Hematopoietic multipotent progenitor cell treated with erythropoietin and hydrocortisone succinate and interleukin-3 and kit ligand, for 17 days (in vitro differentiated cells): ENCODE results near the gene MAPK7.
A peak's percentile ranks its signal among the peaks of the same experiment; 100 is the strongest.

ENCODE experiments used
- DNase-seq: peaks from one replicate; pipeline ENCODE4 v3.0.0-alpha.2; 2015; ENCODE audit warnings: low spot score

Gene MAPK7

DNA sequence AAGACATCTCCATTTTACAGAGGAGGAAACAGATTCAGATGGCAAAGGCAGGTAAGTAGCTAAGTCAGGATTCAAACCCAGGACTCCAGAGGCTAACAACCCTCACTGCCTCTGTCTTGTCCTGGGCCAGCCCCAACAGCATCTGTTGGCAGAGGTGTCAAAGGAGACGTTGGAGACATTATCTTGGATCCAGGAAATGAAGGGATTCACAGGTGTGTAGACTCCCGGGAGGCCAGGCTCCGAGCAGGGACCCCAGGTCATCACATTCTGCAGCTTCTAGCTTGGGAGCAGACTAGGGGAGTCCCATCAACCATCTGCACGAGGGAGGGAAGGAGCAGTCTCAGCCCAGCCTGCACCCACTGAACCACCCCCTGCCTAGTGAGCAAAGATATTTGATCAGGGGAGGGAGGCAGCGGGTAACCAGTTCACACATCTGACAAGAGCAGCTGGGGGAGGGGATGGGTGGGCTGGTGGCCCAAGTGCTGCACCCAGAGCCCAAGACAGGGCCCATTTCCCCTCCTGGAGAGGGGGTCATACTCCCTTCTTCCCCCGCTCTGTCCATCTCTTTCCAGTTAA, 14.8 kb upstream of the MAPK7 start:
- DNase-seq: no peak

DNA sequence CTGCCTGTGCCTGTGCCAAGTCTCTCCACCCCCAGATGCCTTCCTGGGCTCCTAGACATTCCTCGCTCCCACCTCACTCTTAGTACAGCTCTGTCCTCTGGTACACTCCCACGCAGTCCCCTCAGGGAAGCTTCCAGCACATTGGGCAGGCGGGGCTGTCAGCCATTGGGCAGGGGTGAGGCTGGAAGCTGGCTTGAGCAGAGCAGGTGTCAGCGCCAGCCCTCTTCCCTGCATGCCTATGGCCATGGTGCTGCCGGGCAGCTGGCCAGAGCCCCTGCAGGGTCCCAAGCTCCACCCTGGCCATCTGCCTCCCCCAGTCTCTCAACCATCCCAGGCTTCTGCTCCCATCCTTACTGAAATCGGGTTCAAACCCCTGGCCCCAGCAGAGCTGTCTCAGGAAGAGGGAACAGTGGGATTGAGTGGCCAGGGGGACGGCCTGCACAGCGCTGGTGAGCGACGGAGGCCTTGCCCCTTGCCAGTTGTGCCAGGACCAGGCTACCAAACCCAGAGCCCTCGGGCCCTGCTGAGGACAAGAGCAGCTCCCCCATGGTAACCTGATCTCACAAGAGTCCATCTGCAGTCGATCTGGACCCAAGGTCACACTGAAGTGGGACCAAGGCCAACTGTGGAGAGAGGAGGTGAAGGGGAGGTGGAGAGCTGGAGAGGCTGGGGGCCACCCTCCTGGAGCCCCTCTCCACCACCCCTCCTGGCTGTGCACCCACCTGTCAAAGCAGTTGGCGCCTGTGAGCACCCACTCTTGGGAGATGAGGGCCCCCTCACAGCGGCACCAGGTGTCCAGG, 13.4 kb upstream of the MAPK7 start:
- DNase-seq: no peak

DNA sequence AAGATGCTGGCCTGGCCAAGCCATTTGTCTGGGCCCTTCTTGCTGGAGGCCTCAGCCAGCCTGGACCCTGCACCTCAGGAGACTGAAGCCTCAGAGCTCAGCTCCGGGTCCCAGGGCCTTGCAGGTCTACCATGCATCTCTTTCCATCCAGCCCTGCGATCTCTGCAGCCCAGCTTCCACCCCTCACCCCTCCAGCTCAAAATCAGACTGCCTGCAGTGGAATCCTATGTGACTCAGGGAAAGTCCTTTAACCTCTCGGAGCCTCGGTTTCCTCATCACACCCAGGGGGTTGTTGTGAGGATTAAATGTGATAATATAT, 12.8 kb upstream of the MAPK7 start:
- no peak for DNase-seq

- no peak for DNase-seq
Measured at GRCh38 chr17:19365833-19366636, 12.3 kb upstream of the MAPK7 start.

DNA sequence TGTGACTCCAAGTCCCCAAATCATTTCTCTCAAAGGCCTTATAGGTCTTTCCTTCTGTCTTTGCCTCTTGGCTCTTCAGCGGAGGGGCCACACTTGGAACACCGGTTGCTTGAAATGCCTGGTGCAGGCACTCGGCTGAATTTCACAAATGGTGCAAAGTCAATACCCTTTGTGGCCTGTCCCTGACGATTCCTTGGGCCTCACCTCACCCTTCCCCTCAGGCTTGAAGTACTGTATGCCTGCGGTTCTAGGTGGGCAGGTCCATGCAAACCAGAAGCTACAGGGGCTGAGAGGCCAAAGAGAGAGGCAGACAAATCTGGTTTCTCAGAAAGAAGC, 11.7 kb upstream of the MAPK7 start:
- DNase-seq: no peak

DNA sequence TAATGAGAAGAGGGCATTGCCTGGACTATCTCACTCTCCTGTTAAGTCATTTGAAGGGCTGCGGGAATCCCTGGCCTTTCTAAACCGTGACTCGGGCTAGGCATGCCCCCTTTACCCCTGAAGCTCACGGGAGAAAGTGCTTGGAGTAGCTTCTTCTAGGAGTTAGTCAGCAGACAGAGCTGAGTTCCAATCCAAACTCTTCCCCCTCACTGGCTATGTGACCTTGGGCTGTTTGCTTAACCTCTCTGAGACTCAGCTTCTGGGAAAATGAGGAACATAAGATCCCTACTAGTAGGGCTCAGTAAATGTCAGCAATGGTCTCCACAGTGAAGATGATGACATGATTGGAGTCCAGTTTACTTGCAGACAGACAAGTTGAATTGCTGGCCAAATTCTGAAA, 10.1 kb upstream of the MAPK7 start:
- DNase-seq: no peak

DNA sequence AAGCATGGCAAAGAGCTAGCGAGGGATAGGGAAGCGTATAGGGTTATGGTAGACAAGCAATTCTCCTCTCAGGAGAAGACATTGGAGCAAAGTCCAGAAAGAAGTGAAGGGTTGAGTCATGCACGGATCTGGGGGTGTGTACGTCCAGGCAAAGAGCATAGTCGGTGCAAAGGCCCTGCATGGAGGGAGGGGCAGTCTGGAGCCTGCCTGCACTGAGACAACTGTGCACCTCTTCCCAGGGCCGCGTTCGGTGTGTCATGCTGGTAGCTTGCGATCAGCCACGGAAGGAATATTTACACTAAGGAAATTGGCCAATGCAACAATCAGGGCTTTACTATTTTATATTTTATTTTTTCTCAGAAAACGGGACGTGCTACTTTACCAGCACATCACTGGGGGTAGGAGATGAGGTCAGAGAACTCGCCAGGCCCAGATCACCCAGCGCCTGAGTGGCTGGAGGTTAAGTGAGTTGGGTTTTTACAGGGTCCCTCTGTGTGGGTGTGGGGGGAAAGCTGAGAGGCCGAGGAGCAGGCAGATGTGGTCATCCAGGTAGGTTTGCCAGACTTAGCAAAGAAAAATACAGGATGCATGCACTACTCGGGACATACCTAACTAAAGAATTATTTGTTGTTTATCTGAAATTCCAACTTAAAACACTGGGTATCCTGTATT, 9.1 kb upstream of the MAPK7 start:
- no peak for DNase-seq

DNA sequence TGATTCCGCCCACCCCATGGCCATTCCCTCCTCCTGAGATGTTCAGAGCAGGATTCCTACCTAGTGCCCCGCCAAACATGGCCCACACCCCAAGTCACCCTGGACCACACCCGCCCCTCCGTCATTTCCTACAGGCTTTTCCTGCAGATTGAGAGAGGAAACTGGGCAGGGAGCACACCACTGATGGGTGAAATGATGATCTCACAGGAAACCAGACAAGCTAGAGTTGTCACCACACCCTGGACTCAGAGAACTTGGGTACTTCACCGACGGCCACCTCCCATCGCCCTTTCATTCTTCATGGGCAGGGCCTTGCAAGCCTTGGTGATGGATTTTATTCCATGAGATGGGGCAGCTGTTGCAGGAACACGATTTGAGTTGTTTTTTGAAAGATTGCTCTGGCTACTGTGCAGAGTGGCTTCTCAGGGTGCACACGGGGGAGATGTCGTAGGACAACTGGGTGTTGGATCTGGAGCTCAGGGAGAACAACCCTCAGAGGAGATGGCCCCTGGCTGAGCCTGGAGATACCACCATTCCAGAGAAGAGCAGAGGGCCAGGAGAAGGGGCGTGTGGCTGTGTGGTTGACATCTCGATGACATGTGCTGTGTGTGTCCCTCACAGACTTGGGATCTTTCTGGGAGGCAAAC, 8.3 kb upstream of the MAPK7 start:
- DNase-seq: no peak

GRCh38 chr17:19370493-19370960, 7.8 kb upstream of the MAPK7 start:
- DNase-seq: no peak

DNA sequence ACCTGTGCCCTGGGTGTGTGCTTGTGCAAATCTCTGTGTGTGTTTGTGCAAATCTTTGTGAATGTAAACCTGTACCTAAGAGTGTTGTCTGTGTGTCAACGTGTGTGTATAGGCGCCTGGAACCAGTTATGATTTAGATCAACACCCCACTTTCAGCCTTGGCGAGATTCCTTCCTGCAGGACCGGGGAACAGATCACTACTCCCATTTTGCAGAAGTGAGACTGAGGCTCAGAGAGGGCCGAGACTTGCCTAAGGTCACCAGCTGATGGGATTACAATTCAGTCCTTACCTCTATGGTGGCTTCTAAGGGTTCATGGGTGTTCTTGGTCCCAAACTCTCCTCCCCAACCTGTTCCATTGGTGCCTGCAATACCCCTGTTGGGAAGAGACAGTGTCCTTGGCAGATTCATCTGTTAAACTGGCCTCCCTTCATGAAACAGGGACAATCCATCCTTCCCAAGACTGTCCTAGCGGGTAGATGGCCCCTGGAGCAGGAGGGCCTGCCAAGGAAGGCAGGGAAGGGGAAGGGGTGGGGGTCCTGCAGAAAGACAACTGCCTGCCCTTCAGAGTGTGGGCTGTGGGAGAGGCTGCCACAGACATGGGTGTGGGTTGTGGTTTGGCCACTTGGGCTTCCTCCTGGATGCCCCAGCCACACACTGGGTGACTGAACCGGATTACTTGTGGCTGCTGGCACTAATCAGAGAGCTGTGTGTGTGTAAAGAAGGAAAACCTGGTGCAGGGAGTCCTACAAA, 6.9 kb upstream of the MAPK7 start:
- no peak for DNase-seq

DNA sequence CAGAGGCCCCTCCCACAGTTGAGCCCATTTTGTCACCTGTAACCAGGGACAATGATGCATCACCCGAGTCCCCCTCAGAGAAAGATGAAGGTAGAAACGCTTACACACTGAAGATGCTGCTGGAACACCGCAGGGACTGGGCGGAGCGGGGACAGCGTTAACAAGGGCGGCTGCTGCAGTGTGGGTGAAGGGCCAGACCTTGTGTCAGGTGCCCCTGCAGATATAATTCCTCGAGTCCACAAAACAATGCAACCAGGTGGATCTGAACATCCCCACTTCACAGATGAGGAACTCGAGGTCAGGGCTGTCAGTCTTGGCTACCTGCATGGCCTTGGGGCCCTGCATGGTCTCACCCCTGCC, 6.3 kb upstream of the MAPK7 start:
- DNase-seq: no peak

GRCh38 chr17:19372439-19372838, 5.9 kb upstream of the MAPK7 start:
- DNase-seq: no peak

DNA sequence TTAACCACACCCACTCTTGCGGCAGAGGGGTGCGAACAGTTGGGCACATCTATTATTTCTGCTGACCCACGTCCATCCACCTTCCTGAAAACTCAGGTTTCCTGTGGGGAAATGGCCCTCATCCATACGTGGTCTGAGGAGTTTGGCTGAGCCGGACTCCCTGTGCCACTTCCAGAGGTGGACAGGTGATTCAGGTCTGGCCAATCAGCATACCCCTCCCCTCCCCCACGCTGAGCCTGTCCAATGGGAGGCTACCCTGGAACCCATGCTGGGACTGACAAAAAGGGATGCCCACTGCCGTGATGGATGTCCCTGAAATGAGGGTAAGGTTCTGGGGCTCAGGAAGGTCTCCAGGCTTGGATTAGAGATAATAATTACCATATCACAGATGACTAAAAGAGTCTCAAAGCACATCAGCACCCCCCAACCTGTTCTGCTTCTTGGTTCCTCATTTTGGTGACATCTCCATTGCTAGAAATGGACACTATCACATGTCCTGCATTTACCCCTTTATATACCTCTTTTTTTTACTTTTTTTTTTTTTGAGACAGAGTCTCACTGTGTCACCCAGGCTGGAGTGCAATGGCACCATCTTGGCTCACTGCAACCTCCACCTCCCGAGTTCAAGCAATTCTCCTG, 5.3 kb upstream of the MAPK7 start:
- DNase-seq: no peak

DNA sequence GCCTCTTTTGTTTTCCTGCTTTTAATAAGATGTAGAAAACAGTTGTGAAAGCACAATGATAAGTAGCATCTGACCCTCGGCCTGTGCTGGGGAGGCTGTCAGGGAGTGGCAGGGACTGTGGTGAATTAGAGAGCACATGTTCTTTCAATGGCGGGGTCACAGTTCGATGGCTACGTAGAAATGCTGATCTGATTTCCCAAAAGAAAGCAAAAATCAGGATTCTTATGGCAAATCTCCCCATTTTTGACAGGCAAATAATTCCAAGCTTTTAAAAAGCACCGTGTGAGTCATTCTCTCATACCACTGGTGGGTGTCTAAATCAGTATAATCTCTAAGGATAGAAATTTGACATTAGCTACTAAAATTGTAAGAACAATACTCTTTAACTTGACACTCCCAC, 4.2 kb upstream of the MAPK7 start:
- DNase-seq: no peak

GRCh38 chr17:19375732-19376131, 2.6 kb upstream of the MAPK7 start:
- DNase-seq: no peak

DNA sequence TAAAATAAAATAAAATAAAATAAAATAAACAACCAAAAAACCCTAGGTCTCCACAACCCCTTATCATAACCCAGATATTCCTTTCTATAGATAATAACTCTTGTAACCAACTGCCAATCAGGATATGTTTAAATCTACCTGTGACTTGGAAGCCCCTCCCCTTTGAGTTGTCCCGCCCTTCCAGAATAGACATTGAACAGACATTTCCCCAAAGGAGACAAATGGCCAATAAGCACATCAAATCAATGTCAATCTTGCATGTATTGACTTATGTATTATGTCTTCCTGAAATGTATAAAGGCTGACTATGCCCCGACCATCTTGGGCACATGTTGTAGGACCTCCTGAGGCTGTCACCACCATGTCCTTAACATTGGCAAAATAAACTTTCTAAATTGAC, 1.5 kb upstream of the MAPK7 start:
- no peak for DNase-seq

GRCh38 chr17:19377602-19378415, 489 bp upstream of the MAPK7 start:
- peak; percentile 98 for DNase-seq

DNA sequence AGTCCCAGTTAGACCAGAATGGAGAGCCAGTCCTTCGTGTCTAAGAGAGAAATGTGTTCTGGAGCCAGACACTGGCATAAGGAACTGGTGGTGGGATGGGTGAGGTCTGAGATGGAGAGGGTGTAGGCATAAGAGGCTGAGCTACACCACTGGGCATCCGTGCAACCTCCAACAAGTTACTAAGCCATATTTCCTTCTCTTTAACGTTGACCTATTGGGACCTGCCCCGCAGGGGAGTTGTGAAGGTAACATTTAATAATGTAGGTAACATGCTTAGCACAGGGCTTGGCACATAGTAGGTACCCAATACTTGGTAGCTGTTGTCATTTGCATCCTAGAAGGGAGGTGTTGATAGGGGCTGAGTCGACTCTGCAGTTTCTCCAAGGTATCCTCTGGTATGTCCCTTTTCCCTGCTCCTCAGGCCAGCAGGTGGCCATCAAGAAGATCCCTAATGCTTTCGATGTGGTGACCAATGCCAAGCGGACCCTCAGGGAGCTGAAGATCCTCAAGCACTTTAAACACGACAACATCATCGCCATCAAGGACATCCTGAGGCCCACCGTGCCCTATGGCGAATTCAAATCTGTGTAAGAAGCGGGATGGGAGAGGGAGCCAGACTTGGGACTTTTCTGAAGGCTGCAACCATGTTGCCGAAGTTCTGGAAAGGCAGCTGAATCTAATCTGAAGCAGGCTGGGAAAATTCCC, 1.2 kb downstream of the MAPK7 start:
- no peak for DNase-seq

DNA sequence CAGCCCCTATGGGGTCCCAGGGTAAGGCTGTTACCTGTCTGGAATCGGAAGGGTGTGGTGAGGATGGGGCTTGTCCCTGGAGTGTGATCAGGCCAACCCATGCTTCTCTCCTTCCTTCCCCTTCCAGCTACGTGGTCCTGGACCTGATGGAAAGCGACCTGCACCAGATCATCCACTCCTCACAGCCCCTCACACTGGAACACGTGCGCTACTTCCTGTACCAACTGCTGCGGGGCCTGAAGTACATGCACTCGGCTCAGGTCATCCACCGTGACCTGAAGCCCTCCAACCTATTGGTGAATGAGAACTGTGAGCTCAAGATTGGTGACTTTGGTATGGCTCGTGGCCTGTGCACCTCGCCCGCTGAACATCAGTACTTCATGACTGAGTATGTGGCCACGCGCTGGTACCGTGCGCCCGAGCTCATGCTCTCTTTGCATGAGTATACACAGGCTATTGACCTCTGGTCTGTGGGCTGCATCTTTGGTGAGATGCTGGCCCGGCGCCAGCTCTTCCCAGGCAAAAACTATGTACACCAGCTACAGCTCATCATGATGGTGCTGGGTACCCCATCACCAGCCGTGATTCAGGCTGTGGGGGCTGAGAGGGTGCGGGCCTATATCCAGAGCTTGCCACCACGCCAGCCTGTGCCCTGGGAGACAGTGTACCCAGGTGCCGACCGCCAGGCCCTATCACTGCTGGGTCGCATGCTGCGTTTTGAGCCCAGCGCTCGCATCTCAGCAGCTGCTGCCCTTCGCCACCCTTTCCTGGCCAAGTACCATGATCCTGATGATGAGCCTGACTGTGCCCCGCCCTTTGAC, 2.4 kb downstream of the MAPK7 start:
- DNase-seq: no peak
